HFFc6 (cell line): Measurements from ENCODE around the gene AKIRIN2. TPM values are rescaled to one million over a fixed set of nuclear protein-coding genes. Genes with fewer than 3 reads are reported as not detected.

Experiments
- DNase-seq: peaks from one replicate; pipeline ENCODE4 v3.0.0-alpha.2; 2018
- H3K27ac Mint-ChIP-seq: 2 replicates; pipeline ENCODE4 v1.8.0; 2020; ENCODE audit warnings: mild to moderate bottlenecking, mixed read lengths
- H3K27me3 Mint-ChIP-seq: 2 replicates; pipeline ENCODE4 v1.8.0; 2021; ENCODE audit warnings: mild to moderate bottlenecking, moderate library complexity, mixed read lengths; ENCODE audit not compliant: insufficient read depth
- H3K36me3 Mint-ChIP-seq: 2 replicates; pipeline ENCODE4 v1.8.0; 2021; ENCODE audit warnings: low read depth, mixed read lengths
- H3K4me1 Mint-ChIP-seq: 2 replicates; pipeline ENCODE4 v1.8.0; 2020; ENCODE audit warnings: low read depth, mixed read lengths
- H3K4me3 Mint-ChIP-seq: 2 replicates; pipeline ENCODE4 v1.8.0; 2020; ENCODE audit warnings: mild to moderate bottlenecking, moderate library complexity, mixed read lengths
- H3K9me3 Mint-ChIP-seq: 2 replicates; pipeline ENCODE4 v1.8.0; 2020; ENCODE audit warnings: mild to moderate bottlenecking, mixed read lengths
- CTCF ChIP-seq: fragments of 200-600 bp; sonication (generic); IDR thresholded peaks from 2 replicates; pipeline ENCODE4 v1.5.0; 2021; ENCODE audit warnings: antibody characterized with exemption, mild to moderate bottlenecking
- total RNA-seq, 6 experiments: library from RNA; stranded (reverse); fragmentation: NEBNext Ultra II Directional; extraction: Animal tissue kit (Norgen Biotek cat#: 25700); gene quantifications; 2 replicates in 1 of 6; 3 replicates in 5 of 6; pipeline ENCODE4 v1.2.3, GENCODE V29; 2021

The AKIRIN2 gene
- total RNA-seq, 6 experiments from 2014 or later = 47.0 to 63.1 (median 55.8) TPM

GRCh38 chr6:87731818-87732661 lies 30.0 kb upstream of the AKIRIN2 start:
- no peaks in the 10 kb centered on the region for H3K36me3 Mint-ChIP-seq
- peak; percentile 84 for DNase-seq
- H3K27ac Mint-ChIP-seq = peak overlapping the region; percentile 77
- no peak overlapping the region for H3K4me3 Mint-ChIP-seq
- no peaks in the 10 kb centered on the region; the same call in 1 of the 2 replicates for H3K27me3 Mint-ChIP-seq
- H3K9me3 Mint-ChIP-seq = no peaks in the 10 kb centered on the region
- H3K4me1 Mint-ChIP-seq = peaks cover 50% of the 10 kb centered on the region
- TF ChIP-seq CTCF = no peak

GRCh38 chr6:87731080-87731479 lies 29.0 kb upstream of the AKIRIN2 start:
- no peak for TF ChIP-seq CTCF
- no peak for DNase-seq
- H3K4me3 Mint-ChIP-seq = no peak overlapping the region
- no peaks in the 10 kb centered on the region for H3K36me3 Mint-ChIP-seq
- H3K9me3 Mint-ChIP-seq = no peaks in the 10 kb centered on the region
- no peak overlapping the region for H3K27ac Mint-ChIP-seq
- H3K4me1 Mint-ChIP-seq = peaks cover 50% of the 10 kb centered on the region
- no peaks in the 10 kb centered on the region; the same call in 1 of the 2 replicates for H3K27me3 Mint-ChIP-seq

GRCh38 chr6:87729965-87730719 lies 28.1 kb upstream of the AKIRIN2 start:
- no peaks in the 10 kb centered on the region; the same call in 1 of the 2 replicates for H3K27me3 Mint-ChIP-seq
- 0 out of 2 replicates have a peak, but pooled peaks cover 3% of the 10 kb centered on the region for H3K36me3 Mint-ChIP-seq
- DNase-seq = peak; percentile 40
- H3K4me3 Mint-ChIP-seq = no peak overlapping the region
- no peaks in the 10 kb centered on the region for H3K9me3 Mint-ChIP-seq
- TF ChIP-seq CTCF = no peak
- H3K4me1 Mint-ChIP-seq = peaks cover 54% of the 10 kb centered on the region
- no peak overlapping the region for H3K27ac Mint-ChIP-seq

GRCh38 chr6:87728706-87729105 lies 26.7 kb upstream of the AKIRIN2 start:
- DNase-seq = no peak
- peaks cover 62% of the 10 kb centered on the region for H3K4me1 Mint-ChIP-seq
- H3K36me3 Mint-ChIP-seq = 0 out of 2 replicates have a peak, but pooled peaks cover 4% of the 10 kb centered on the region
- no peak for TF ChIP-seq CTCF
- no peak overlapping the region for H3K27ac Mint-ChIP-seq
- H3K9me3 Mint-ChIP-seq = no peaks in the 10 kb centered on the region
- H3K27me3 Mint-ChIP-seq = no peaks in the 10 kb centered on the region; the same call in 1 of the 2 replicates
- H3K4me3 Mint-ChIP-seq = no peak overlapping the region

GRCh38 chr6:87724983-87725811 lies 23.2 kb upstream of the AKIRIN2 start:
- H3K27me3 Mint-ChIP-seq = no peaks in the 10 kb centered on the region
- no peak overlapping the region for H3K4me3 Mint-ChIP-seq
- H3K36me3 Mint-ChIP-seq = 0 out of 2 replicates have a peak, but pooled peaks cover 4% of the 10 kb centered on the region
- H3K27ac Mint-ChIP-seq = no peak overlapping the region
- peaks cover 75% of the 10 kb centered on the region for H3K4me1 Mint-ChIP-seq
- no peak for DNase-seq
- H3K9me3 Mint-ChIP-seq = no peaks in the 10 kb centered on the region
- no peak for TF ChIP-seq CTCF
